ENCODE measurements around the gene UBASH3A. TPM values are rescaled to one million over a fixed set of nuclear protein-coding genes. Genes with fewer than 3 reads are reported as not detected.

Gene UBASH3A
- polyA plus RNA-seq, 1 of the 3 experiments (the other 2 are of a cell fraction): not detected

GRCh38 chr21:42384989-42385388 lies 18.7 kb upstream of the UBASH3A start:
- no peak for TF ChIP-seq SMC3 (IDR thresholded peaks at IDR 0.05; ENCODE audit: low read depth, low read length)
- no peaks in the 10 kb centered on the region for H4K20me1 ChIP-seq (ENCODE audit: insufficient read depth)
- H3K27ac ChIP-seq (ENCODE audit: low read depth in 2 of 2, low read length in 1 of 2): no peak overlapping the region
- H3K27me3 ChIP-seq (ENCODE audit: insufficient read depth): no peaks in the 10 kb centered on the region
- no peaks in the 10 kb centered on the region for H3K36me3 ChIP-seq (replicated peaks in 1 of 2; ENCODE audit: control insufficient read depth in 1 of 2, insufficient read depth in 2 of 2, low read length in 1 of 2)
- no peaks in the 10 kb centered on the region for H3K79me2 ChIP-seq (ENCODE audit: insufficient read depth)
- ChIA-PET CTCF (no interaction called here), POLR2A (no interaction called here)
- 45% methylated on average over 2 of the region's 2 CpGs for WGBS (ENCODE audit: low lambda C conversion rate)
- no peaks in the 10 kb centered on the region for H3K4me1 ChIP-seq (ENCODE audit: control insufficient read depth in 1 of 2, insufficient read depth in 2 of 2, low read depth in 1 of 2, low read length in 1 of 2)
- DNase-seq: no peak
- H3K9me3 ChIP-seq: no peaks in the 10 kb centered on the region
- no peak overlapping the region for H2AFZ ChIP-seq (ENCODE audit: low read depth)
- H3K9ac ChIP-seq: no peak overlapping the region
- H3F3A ChIP-seq (replicated peaks; ENCODE audit: insufficient read depth): no peaks in the 10 kb centered on the region
- H3K9me2 ChIP-seq: no peaks in the 10 kb centered on the region
- no peak overlapping the region for H3K4me2 ChIP-seq
- no peak overlapping the region for H3K4me3 ChIP-seq (ENCODE audit: low read depth in 2 of 2, low read length in 1 of 2)

- 51% methylated on average over 3 of the region's 5 CpGs for WGBS (ENCODE audit: low lambda C conversion rate)
- H3K9me2 ChIP-seq: no peaks in the 10 kb centered on the region
- H3K36me3 ChIP-seq (replicated peaks in 1 of 2; ENCODE audit: control insufficient read depth in 1 of 2, insufficient read depth in 2 of 2, low read length in 1 of 2): no peaks in the 10 kb centered on the region
- H3K4me2 ChIP-seq: no peak overlapping the region
- no peaks in the 10 kb centered on the region for H3F3A ChIP-seq (replicated peaks; ENCODE audit: insufficient read depth)
- no peak overlapping the region for H3K27ac ChIP-seq (ENCODE audit: low read depth in 2 of 2, low read length in 1 of 2)
- H4K20me1 ChIP-seq (ENCODE audit: insufficient read depth): no peaks in the 10 kb centered on the region
- H3K9ac ChIP-seq: no peak overlapping the region
- TF ChIP-seq SMC3 (IDR thresholded peaks at IDR 0.05; ENCODE audit: low read depth, low read length): no peak
- TF ChIP-seq IRF3 (IDR thresholded peaks at IDR 0.05; ENCODE audit: low read depth, low read length): no peak
- TF ChIP-seq PBX3 (IDR thresholded peaks at IDR 0.05): no peak
- no peak for TF ChIP-seq CTCF (IDR thresholded peaks at IDR 0.05)
- no peak for TF ChIP-seq GABPA (IDR thresholded peaks at IDR 0.05; ENCODE audit: low read depth)
- TF ChIP-seq MXI1 (IDR thresholded peaks at IDR 0.05; ENCODE audit: low read depth, low read length): no peak
- no peak for TF ChIP-seq GATA2 (CRISPR knock-in tag; IDR thresholded peaks at IDR 0.05)
- TF ChIP-seq NRF1 (IDR thresholded peaks at IDR 0.05; ENCODE audit: low read depth, low read length): no peak
- no peak for TF ChIP-seq TCF12 (IDR thresholded peaks at IDR 0.05)
- no peak for TF ChIP-seq EP300 (IDR thresholded peaks at IDR 0.05; ENCODE audit: borderline replicate concordance in 1 of 2, low read depth in 1 of 2, low read length in 1 of 2)
- POLR2A ChIA-PET: no interaction called here
- CTCF ChIA-PET: no interaction called here
- H3K27me3 ChIP-seq (ENCODE audit: insufficient read depth): no peaks in the 10 kb centered on the region
- DNase-seq: no peak
- no peaks in the 10 kb centered on the region for H3K79me2 ChIP-seq (ENCODE audit: insufficient read depth)
- no peak overlapping the region for H2AFZ ChIP-seq (ENCODE audit: low read depth)
- no peaks in the 10 kb centered on the region for H3K4me1 ChIP-seq (ENCODE audit: control insufficient read depth in 1 of 2, insufficient read depth in 2 of 2, low read depth in 1 of 2, low read length in 1 of 2)
- H3K4me3 ChIP-seq (ENCODE audit: low read depth in 2 of 2, low read length in 1 of 2): no peak overlapping the region
- H3K9me3 ChIP-seq: no peaks in the 10 kb centered on the region
These were observed 18.1 kb upstream of the UBASH3A start for GRCh38 chr21:42385619-42386018.
